RWPE2 (cell line): Measurements from ENCODE around the gene MTR.

Source experiments
- ATAC-seq: fragments of 200-7000 bp; cut with Tn5 transposase; 3 replicates; pipeline ENCODE4 v1.9.1; 2021; ENCODE audit warnings: low read depth
- DNase-seq: peaks from one replicate; pipeline ENCODE4 v3.0.0-alpha.2; 2020; ENCODE audit warnings: low spot score
- H3K27ac ChIP-seq: fragments of 450-650 bp; 2 replicates; pipeline ENCODE4 v1.5.1; 2017; ENCODE audit warnings: mild to moderate bottlenecking; ENCODE audit not compliant: poor library complexity, severe bottlenecking
- H3K27me3 ChIP-seq: fragments of 250-450 bp; sonication (Bioruptor Pico); 2 replicates; pipeline ENCODE4 v1.5.1; 2021; ENCODE audit warnings: mild to moderate bottlenecking, moderate library complexity; ENCODE audit not compliant: insufficient read depth, poor library complexity, severe bottlenecking
- H3K36me3 ChIP-seq: fragments of 250-450 bp; sonication (Bioruptor Pico); 2 replicates; pipeline ENCODE4 v1.5.1; 2020; ENCODE audit warnings: low read depth, mild to moderate bottlenecking, moderate library complexity
- H3K4me1 ChIP-seq: fragments of 250-450 bp; sonication (Bioruptor Pico); 2 replicates; pipeline ENCODE4 v1.5.1; 2021; ENCODE audit warnings: mild to moderate bottlenecking, moderate library complexity; ENCODE audit not compliant: insufficient read depth, poor library complexity, severe bottlenecking
- H3K4me3 ChIP-seq: fragments of 250-450 bp; sonication (Bioruptor Pico); 2 replicates; pipeline ENCODE4 v1.5.1; 2021; ENCODE audit warnings: mild to moderate bottlenecking, moderate library complexity; ENCODE audit not compliant: severe bottlenecking
- H3K9me3 ChIP-seq: fragments of 250-450 bp; sonication (Bioruptor Pico); 2 replicates; pipeline ENCODE4 v1.5.1; 2021; ENCODE audit warnings: mild to moderate bottlenecking, moderate library complexity; ENCODE audit not compliant: severe bottlenecking
- CTCF ChIP-seq: fragments of 450-650 bp; IDR thresholded peaks from one replicate; pipeline ENCODE4 v1.5.1; 2017; ENCODE audit warnings: mild to moderate bottlenecking, moderate library complexity; ENCODE audit not compliant: poor library complexity, severe bottlenecking

Gene MTR

GRCh38 chr1:236795035-236795756 is at the start of gene MTR:
Gene MTR (plus strand): TSS chr1:236795292. CDS start chr1:236795704, 412 bp downstream.
- ATAC-seq: peak; percentile 98
- Histone ChIP-seq H3K4me1 (peaks cover 11% of the 10 kb centered on the region), H3K9me3 (no peaks in the 10 kb centered on the region), H3K27ac (peak within 1 kb of the TSS; percentile 55), H3K4me3 (peak within 1 kb of the TSS; percentile 83), H3K36me3 (peaks cover 3% of the 10 kb centered on the region; the same call in 1 of the 2 replicates), H3K27me3 (no peaks in the 10 kb centered on the region)
- peak; percentile 93 for DNase-seq
- no peak for TF ChIP-seq CTCF

GRCh38 chr1:236746785-236747184 is 48.3 kb upstream of the MTR start:
- Histone ChIP-seq H3K4me1 (no peaks in the 10 kb centered on the region), H3K36me3 (no peaks in the 10 kb centered on the region), H3K27me3 (no peaks in the 10 kb centered on the region), H3K4me3 (no peak overlapping the region), H3K9me3 (no peaks in the 10 kb centered on the region), H3K27ac (no peak overlapping the region)
- no peak for TF ChIP-seq CTCF
- no peak for ATAC-seq
- DNase-seq: no peak

- no peak for DNase-seq
- no peak overlapping the region for H3K4me3 ChIP-seq
- H3K27ac ChIP-seq: no peak overlapping the region
- ATAC-seq: no peak
- no peaks in the 10 kb centered on the region for H3K36me3 ChIP-seq
- H3K27me3 ChIP-seq: no peaks in the 10 kb centered on the region
- no peaks in the 10 kb centered on the region for H3K4me1 ChIP-seq
- H3K9me3 ChIP-seq: no peaks in the 10 kb centered on the region
- TF ChIP-seq CTCF: no peak
Observed at GRCh38 chr1:236747311-236747985, 47.6 kb upstream of the MTR start.

- H3K27ac ChIP-seq: no peak overlapping the region
- no peaks in the 10 kb centered on the region for H3K36me3 ChIP-seq
- no peaks in the 10 kb centered on the region for H3K9me3 ChIP-seq
- no peak overlapping the region for H3K4me3 ChIP-seq
- DNase-seq (no peak), ATAC-seq (no peak)
- no peak for TF ChIP-seq CTCF
- H3K27me3 ChIP-seq: no peaks in the 10 kb centered on the region
- no peaks in the 10 kb centered on the region for H3K4me1 ChIP-seq
Observed at GRCh38 chr1:236748268-236748870, 46.7 kb upstream of the MTR start.
